CD14-positive monocyte (primary cell): ENCODE measurements around the gene CNTNAP2. TPM values are rescaled to one million over a fixed set of nuclear protein-coding genes. Genes with fewer than 3 reads are reported as not detected.

ENCODE experiments used
- DNase-seq, 3 donors: peaks; one replicate each; pipeline ENCODE4 v3.0.0-alpha.2; 2011 to 2022
- H2AFZ ChIP-seq: 2 replicates; pipeline ENCODE4 v1.6.0; 2012; ENCODE audit warnings: mild to moderate bottlenecking, low read depth, low read length, inconsistent platforms; ENCODE audit not compliant: insufficient read depth, poor library complexity, severe bottlenecking
- H3K27ac ChIP-seq, 2 donors: 1 replicate in 1 of 2; 2 replicates in 1 of 2; pipeline ENCODE4 v1.5.1; 2012 to 2013; ENCODE audit warnings: low read length in 2 of 2, control low read depth in 1 of 2, inconsistent platforms in 1 of 2, low read depth in 1 of 2, mild to moderate bottlenecking in 1 of 2
- H3K27me3 ChIP-seq, 2 donors: one replicate each; pipeline versions ENCODE4 v1.6.0 to v1.6.1; 2011 to 2013; ENCODE audit warnings: low read length in 2 of 2; ENCODE audit not compliant: control insufficient read depth in 2 of 2, insufficient read depth in 2 of 2
- H3K36me3 ChIP-seq, 2 donors: replicated peaks in 1 of 2; 1 replicate in 1 of 2; 2 replicates in 1 of 2; pipeline versions ENCODE4 v1.5.1 to v1.6.1; 2012 to 2013; ENCODE audit warnings: low read length in 2 of 2, control low read depth in 1 of 2, inconsistent platforms in 1 of 2, mild to moderate bottlenecking in 1 of 2; ENCODE audit not compliant: insufficient read depth in 2 of 2, control insufficient read depth in 1 of 2
- H3K4me1 ChIP-seq, 2 donors: 1 replicate in 1 of 2; 2 replicates in 1 of 2; pipeline versions ENCODE4 v1.5.1 to v1.6.1; 2012 to 2013; ENCODE audit warnings: low read length in 2 of 2, control low read depth in 1 of 2, inconsistent platforms in 1 of 2, mild to moderate bottlenecking in 1 of 2, moderate library complexity in 1 of 2; ENCODE audit not compliant: insufficient read depth in 2 of 2, control insufficient read depth in 1 of 2
- H3K4me2 ChIP-seq: replicated peaks from 2 replicates; pipeline ENCODE3; 2012; ENCODE audit warnings: low read length, moderate library complexity, mild to moderate bottlenecking; ENCODE audit not compliant: poor library complexity, severe bottlenecking; ENCODE audit errors: extremely low read depth
- H3K4me3 ChIP-seq, 3 experiments: fragments of 200-600 bp in 1 of 3; sonication (generic) in 1 of 3; replicated peaks in 1 of 3; 1 replicate in 2 of 3; 2 replicates in 1 of 3; pipeline ENCODE4 v1.5.1; 2011 to 2013; ENCODE audit warnings: low read length in 3 of 3, mild to moderate bottlenecking in 3 of 3, control low read depth in 2 of 3, low read depth in 2 of 3, inconsistent platforms in 1 of 3, moderate library complexity in 1 of 3
- H3K79me2 ChIP-seq: 2 replicates; pipeline ENCODE4 v1.6.0; 2012; ENCODE audit warnings: mild to moderate bottlenecking, control low read depth, inconsistent platforms, low read length, moderate library complexity; ENCODE audit not compliant: insufficient read depth
- H3K9ac ChIP-seq: 2 replicates; pipeline ENCODE4 v1.6.0; 2017; ENCODE audit warnings: low read length, mild to moderate bottlenecking; ENCODE audit not compliant: insufficient read depth, poor library complexity, severe bottlenecking
- H3K9me3 ChIP-seq, 2 donors: replicated peaks in 1 of 2; 1 replicate in 1 of 2; 2 replicates in 1 of 2; pipeline versions ENCODE4 v1.5.1 to v1.6.1; 2012 to 2013; ENCODE audit warnings: low read length in 2 of 2, control low read depth in 1 of 2; ENCODE audit not compliant: control insufficient read depth in 1 of 2, insufficient read depth in 1 of 2
- H4K20me1 ChIP-seq: 2 replicates; pipeline ENCODE4 v1.6.0; 2012; ENCODE audit warnings: mild to moderate bottlenecking, low read length, control low read depth, moderate library complexity; ENCODE audit not compliant: insufficient read depth
- H3K27ac Mint-ChIP-seq, 7 donors: one replicate each; pipeline ENCODE4 v1.8.0; 2020; ENCODE audit warnings: mild to moderate bottlenecking in 7 of 7, mixed read lengths in 7 of 7, moderate library complexity in 6 of 7, inconsistent platforms in 2 of 7
- H3K27me3 Mint-ChIP-seq, 3 donors: one replicate each; pipeline ENCODE4 v1.8.0; 2021 to 2022; ENCODE audit warnings: low read depth in 3 of 3, mild to moderate bottlenecking in 3 of 3, mixed read lengths in 3 of 3, moderate library complexity in 3 of 3, inconsistent platforms in 1 of 3
- H3K36me3 Mint-ChIP-seq, 2 donors: one replicate each; pipeline ENCODE4 v1.8.0; 2020; ENCODE audit warnings: mixed read lengths in 2 of 2, inconsistent platforms in 1 of 2, mild to moderate bottlenecking in 1 of 2
- H3K4me1 Mint-ChIP-seq: one replicate; pipeline ENCODE4 v1.8.0; 2020; ENCODE audit warnings: mild to moderate bottlenecking, mixed read lengths
- H3K4me3 Mint-ChIP-seq, 2 donors: one replicate each; pipeline ENCODE4 v1.8.0; 2020; ENCODE audit warnings: mild to moderate bottlenecking in 2 of 2, mixed read lengths in 2 of 2, moderate library complexity in 1 of 2
- H3K9me3 Mint-ChIP-seq, 7 donors: one replicate each; pipeline ENCODE4 v1.8.0; 2020 to 2022; ENCODE audit warnings: mixed read lengths in 7 of 7, mild to moderate bottlenecking in 6 of 7, moderate library complexity in 6 of 7, inconsistent platforms in 2 of 7
- WGBS: methylation state at CpG from one replicate; pipeline ENCODE4 v1.1.5; 2013; ENCODE audit warnings: missing lambda C conversion rate; ENCODE audit not compliant: insufficient coverage; 5-methylcytosine and 5-hydroxymethylcytosine counted together
- intact Hi-C, 2 donors: fragments of 100-400 bp; cut with micrococcal nuclease; formaldehyde crosslinking; loops; one replicate each; pipeline versions ENCODE4 v1.15.0 to v1.15.1; 2023
- polyA plus RNA-seq, 3 donors: library from polyadenylated mRNA; depleted of rRNA in 1 of 3; unstranded in 2 of 3; stranded (reverse) in 1 of 3; fragments of 300-500 nt in 2 of 3; fragments of >200 nt in 1 of 3; fragmentation: Illumina TruSeq in 2 of 3; gene quantifications; 1 replicate in 2 of 3; 2 replicates in 1 of 3; pipeline ENCODE4 v1.2.3, GENCODE V29; 2012 to 2021
- TF ChIP-seq, protein P1 (sequence below): fragments of 200-600 bp; IDR thresholded peaks from one replicate; pipeline ENCODE4 v1.8.0; 2022; ENCODE audit warnings: antibody characterized with exemption, mild to moderate bottlenecking

Gene CNTNAP2
- polyA plus RNA-seq, 3 donors = 0.01 TPM; not detected in 2

- WGBS = 94% methylated on average over 13 of the region's 14 CpGs
- H3K4me3 Mint-ChIP-seq = peak overlapping the region in 1 of 2 donors; percentile 24
- Histone ChIP-seq H3K4me3 (no peak overlapping the region), H3K9me3 (peaks cover 3 to 14% of the 10 kb centered on the region in 2 donors), H3K4me1 (no peaks in the 10 kb centered on the region), H2AFZ (no peak overlapping the region), H3K9ac (no peak overlapping the region), H3K79me2 (no peaks in the 10 kb centered on the region), H4K20me1 (no peaks in the 10 kb centered on the region), H3K27ac (no peak overlapping the region), H3K4me2 (no peak overlapping the region), H3K27me3 (no peaks in the 10 kb centered on the region), H3K36me3 (no peaks in the 10 kb centered on the region)
- H3K27ac Mint-ChIP-seq = no peak overlapping the region
- no peak for DNase-seq
- TF ChIP-seq, protein P1, sequence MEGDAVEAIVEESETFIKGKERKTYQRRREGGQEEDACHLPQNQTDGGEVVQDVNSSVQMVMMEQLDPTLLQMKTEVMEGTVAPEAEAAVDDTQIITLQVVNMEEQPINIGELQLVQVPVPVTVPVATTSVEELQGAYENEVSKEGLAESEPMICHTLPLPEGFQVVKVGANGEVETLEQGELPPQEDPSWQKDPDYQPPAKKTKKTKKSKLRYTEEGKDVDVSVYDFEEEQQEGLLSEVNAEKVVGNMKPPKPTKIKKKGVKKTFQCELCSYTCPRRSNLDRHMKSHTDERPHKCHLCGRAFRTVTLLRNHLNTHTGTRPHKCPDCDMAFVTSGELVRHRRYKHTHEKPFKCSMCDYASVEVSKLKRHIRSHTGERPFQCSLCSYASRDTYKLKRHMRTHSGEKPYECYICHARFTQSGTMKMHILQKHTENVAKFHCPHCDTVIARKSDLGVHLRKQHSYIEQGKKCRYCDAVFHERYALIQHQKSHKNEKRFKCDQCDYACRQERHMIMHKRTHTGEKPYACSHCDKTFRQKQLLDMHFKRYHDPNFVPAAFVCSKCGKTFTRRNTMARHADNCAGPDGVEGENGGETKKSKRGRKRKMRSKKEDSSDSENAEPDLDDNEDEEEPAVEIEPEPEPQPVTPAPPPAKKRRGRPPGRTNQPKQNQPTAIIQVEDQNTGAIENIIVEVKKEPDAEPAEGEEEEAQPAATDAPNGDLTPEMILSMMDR = no peak
- intact Hi-C loops = no loop called here
- H3K9me3 Mint-ChIP-seq = peaks cover 4 to 20% (median 8%) of the 10 kb centered on the region in 7 donors
- H3K36me3 Mint-ChIP-seq = no peaks in the 10 kb centered on the region
- H3K27me3 Mint-ChIP-seq = no peaks in the 10 kb centered on the region
- H3K4me1 Mint-ChIP-seq = no peaks in the 10 kb centered on the region
Measured at GRCh38 chr7:148383651-148384050, 2267.1 kb downstream of the CNTNAP2 start.

- no peak overlapping the region for H3K27ac Mint-ChIP-seq
- H3K27me3 Mint-ChIP-seq = no peaks in the 10 kb centered on the region
- no peaks in the 10 kb centered on the region for H3K36me3 Mint-ChIP-seq
- no peaks in the 10 kb centered on the region for H3K79me2 ChIP-seq
- no peaks in the 10 kb centered on the region for H3K27me3 ChIP-seq
- TF ChIP-seq, protein P1 = no peak
- H3K9me3 Mint-ChIP-seq = peaks cover 11 to 32% (median 13%) of the 10 kb centered on the region in 7 donors
- 97% methylated on average over 4 of the region's 10 CpGs for WGBS
- no peaks in the 10 kb centered on the region for H3K4me1 ChIP-seq
- DNase-seq = no peak
- H4K20me1 ChIP-seq = no peaks in the 10 kb centered on the region
- H3K4me2 ChIP-seq = no peak overlapping the region
- H3K27ac ChIP-seq = no peak overlapping the region
- no peaks in the 10 kb centered on the region for H3K4me1 Mint-ChIP-seq
- H3K36me3 ChIP-seq = no peaks in the 10 kb centered on the region
- peaks cover 3 to 18% of the 10 kb centered on the region in 2 donors for H3K9me3 ChIP-seq
- no peak overlapping the region for H3K4me3 ChIP-seq
- no peak overlapping the region for H3K4me3 Mint-ChIP-seq
- no peak overlapping the region for H2AFZ ChIP-seq
- intact Hi-C loops = no loop called here
- H3K9ac ChIP-seq = no peak overlapping the region
Measured at GRCh38 chr7:148385009-148385682, 2268.5 kb downstream of the CNTNAP2 start.
